Activated T-cell treated with anti-CD3 and anti-CD28 coated beads for 1 hour (primary cell): Measurements from ENCODE around the gene FBXO44.

Experiments used
- DNase-seq: peaks from one replicate; pipeline ENCODE4 v3.0.0-alpha.2; 2020; ENCODE audit warnings: low read depth

Gene FBXO44

GRCh38 chr1:11708554-11709350 lies 54.1 kb downstream of the FBXO44 start:
- no peak for DNase-seq

DNA sequence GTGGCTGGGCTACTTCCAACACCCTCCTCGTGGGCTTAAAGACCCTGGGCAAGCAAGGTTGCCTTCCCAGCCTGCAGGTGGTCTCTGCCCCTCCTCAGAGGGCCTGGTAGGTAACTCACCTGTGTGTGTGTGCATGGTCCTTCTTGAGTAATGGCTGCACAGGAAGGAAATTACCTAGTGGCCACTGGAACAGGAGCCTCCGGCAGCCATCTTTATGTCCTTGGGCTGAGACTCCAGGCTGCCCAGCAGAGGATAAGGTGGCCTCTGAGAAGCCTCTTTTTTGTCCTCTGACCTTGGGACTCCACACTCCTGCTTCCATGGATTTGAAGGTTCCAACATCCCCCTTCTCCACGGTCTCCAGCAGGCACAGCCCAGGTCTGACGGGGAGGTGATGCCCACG lies 56.8 kb downstream of the FBXO44 start:
- no peak for DNase-seq

DNA sequence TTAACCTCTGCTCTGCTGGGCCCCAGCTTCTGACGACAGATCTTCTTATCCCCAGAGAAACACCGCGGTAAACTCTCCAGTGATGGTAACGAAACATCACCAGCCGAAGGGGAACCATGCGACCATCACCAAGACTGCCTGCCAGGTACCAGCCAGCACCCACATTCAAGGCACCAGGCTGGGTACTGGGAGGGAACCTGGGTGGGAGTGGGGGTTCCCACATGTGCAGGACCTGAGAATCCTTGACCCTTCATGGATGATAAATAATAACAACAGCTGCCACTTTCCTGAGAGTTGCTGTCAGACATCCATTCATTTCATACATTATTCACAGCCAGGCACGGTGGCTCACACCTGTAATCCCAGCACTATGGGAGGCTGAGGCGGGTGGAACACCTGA lies 57.6 kb downstream of the FBXO44 start:
- DNase-seq = no peak
